Retinal pigment epithelial cell (primary cell): ENCODE data around the gene MEIS1.

ENCODE experiments used
- DNase-seq: peaks from one replicate; pipeline ENCODE4 v3.0.0-alpha.2; 2010; ENCODE audit warnings: low read depth
- H3K4me3 ChIP-seq: 2 replicates; pipeline ENCODE4 v1.5.1; 2011; ENCODE audit warnings: mild to moderate bottlenecking, low read length, control low read depth, moderate library complexity
- TF ChIP-seq, protein P1 (sequence below): conservative IDR thresholded peaks from 2 replicates; pipeline ENCODE4 v1.5.1; 2011; ENCODE audit warnings: low read depth, low read length, control low read depth, inconsistent platforms

Gene MEIS1

DNA sequence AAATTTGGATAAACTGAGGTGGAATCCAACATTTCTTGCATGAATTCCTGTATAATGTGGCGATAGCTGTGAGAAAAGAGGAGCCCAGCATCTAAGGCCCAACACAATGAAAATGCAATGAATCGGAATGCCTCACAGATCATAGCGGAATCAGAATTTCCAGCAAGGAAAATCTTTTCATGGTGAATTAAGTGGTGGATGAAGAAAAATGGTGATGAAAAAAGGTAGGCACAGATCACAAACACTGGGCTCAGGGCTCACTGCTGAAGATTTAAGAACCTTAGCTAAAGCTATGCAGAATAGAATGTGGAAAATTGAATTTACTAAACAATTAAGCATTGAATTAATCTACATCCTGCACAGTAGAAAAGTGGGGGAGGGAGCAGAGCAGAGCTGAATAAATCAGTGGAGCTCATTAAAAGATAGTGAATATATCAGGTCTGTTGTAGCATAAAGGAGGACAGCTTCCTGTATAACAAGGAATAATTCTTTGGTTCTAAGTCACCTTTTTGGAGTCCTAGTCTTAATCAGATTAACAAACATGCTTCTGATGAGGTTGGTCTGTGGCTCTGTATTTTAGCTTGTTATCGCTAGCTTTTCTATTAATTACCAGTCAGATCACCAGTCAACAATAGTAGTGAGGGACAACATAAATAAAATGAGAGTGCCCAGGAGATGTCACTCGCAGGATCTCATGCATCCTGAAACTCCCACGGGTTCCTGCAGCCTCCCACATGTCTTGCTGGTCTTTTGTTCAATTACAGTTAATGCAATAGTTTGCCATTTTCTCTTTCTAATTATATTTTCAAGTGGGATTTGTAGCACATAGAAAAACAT lies 27.0 kb downstream of the MEIS1 start:
- H3K4me3 ChIP-seq, result no peak overlapping the region
- DNase-seq, result no peak
- TF ChIP-seq, protein P1, sequence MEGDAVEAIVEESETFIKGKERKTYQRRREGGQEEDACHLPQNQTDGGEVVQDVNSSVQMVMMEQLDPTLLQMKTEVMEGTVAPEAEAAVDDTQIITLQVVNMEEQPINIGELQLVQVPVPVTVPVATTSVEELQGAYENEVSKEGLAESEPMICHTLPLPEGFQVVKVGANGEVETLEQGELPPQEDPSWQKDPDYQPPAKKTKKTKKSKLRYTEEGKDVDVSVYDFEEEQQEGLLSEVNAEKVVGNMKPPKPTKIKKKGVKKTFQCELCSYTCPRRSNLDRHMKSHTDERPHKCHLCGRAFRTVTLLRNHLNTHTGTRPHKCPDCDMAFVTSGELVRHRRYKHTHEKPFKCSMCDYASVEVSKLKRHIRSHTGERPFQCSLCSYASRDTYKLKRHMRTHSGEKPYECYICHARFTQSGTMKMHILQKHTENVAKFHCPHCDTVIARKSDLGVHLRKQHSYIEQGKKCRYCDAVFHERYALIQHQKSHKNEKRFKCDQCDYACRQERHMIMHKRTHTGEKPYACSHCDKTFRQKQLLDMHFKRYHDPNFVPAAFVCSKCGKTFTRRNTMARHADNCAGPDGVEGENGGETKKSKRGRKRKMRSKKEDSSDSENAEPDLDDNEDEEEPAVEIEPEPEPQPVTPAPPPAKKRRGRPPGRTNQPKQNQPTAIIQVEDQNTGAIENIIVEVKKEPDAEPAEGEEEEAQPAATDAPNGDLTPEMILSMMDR, result no peak

- no peak overlapping the region for H3K4me3 ChIP-seq
- DNase-seq, result no peak
- TF ChIP-seq, protein P1, result no peak
Measured at GRCh38 chr2:66462501-66462825, 27.5 kb downstream of the MEIS1 start.

DNA sequence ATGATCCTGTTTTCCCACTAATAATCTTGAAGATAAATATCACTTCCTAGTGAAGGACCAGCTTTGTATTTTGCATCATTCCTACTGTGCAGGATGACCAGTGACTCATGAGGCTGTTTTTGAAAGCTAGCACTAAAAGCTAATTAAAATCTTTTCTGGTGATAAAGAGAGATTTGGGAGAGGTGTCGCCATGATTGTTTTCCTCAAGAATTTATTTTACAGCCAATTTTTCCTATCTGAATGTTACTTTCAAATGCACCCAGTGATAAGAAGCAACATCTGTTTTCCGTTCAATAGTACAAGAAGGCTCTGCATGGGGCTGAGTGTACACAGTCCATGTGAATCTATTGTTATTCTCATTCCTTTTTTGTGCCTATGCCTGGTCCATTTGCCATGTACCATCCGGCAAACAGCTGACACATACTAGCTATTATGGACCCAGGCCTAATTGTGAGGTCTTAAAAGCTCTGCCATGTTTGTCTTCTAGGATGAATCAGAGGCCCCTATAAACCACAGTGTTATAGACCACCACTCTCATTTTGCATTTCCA lies 28.4 kb downstream of the MEIS1 start:
- no peak overlapping the region for H3K4me3 ChIP-seq
- TF ChIP-seq, protein P1, result no peak
- no peak for DNase-seq

GRCh38 chr2:66464930-66465637 lies 30.2 kb downstream of the MEIS1 start:
- no peak for DNase-seq
- TF ChIP-seq, protein P1, result no peak
- H3K4me3 ChIP-seq, result no peak overlapping the region

DNA sequence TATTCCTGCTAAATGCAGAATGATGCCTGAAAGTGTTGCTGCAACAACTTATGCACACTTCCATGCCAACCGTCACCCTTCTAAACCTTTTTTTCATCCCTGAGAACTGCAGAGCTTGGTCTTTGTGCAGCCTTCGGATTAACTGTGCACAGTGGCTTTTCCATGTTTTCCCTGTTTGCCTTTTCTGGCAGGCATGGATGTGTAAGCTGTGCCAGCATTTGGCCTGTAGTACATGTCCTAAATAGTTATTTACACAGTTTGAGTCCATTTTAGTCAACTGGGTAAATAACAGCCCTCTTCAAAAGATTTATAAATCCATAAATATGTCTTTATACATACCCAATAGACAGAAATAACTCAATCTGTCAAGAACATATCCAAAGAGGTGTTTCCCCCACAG lies 31.5 kb downstream of the MEIS1 start:
- H3K4me3 ChIP-seq, result no peak overlapping the region
- TF ChIP-seq, protein P1, result no peak
- no peak for DNase-seq

DNA sequence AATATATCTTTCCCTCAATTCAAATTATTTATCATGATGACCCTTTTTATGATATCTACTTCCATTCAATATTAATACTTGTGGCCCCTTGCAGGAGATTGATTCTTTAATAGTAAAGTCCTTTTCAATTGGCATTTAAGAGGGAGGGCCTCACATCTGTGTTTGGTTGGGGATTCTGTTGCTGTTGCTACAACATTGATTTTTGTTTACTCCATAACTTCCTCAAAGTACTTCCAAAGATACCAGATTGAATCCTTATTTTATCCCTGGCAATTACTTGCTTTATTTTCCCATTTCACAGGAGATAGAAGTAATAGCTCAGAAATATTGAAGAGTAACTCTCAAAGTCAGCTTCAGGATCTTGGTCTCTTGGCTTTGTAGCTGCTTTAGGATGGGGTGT lies 32.8 kb downstream of the MEIS1 start:
- no peak overlapping the region for H3K4me3 ChIP-seq
- DNase-seq, result no peak
- TF ChIP-seq, protein P1, result no peak
